Mesenchymal stem cell (in vitro differentiated cells and primary cell): ENCODE results near the gene PFKM. TPM values are rescaled to one million over a fixed set of nuclear protein-coding genes. Genes with fewer than 3 reads are reported as not detected.

Source experiments
- DNase-seq: peaks from one replicate; pipeline ENCODE4 v3.0.0-alpha.2; 2013
- H2AFZ ChIP-seq: one replicate; pipeline ENCODE4 v1.6.1; 2013; ENCODE audit warnings: low read depth, mild to moderate bottlenecking, control low read depth, inconsistent platforms, low read length, moderate library complexity
- H2AK5ac ChIP-seq: 2 replicates; pipeline ENCODE4 v1.6.1; 2013; ENCODE audit warnings: low read length, moderate library complexity, mild to moderate bottlenecking, inconsistent platforms; ENCODE audit not compliant: severe bottlenecking
- H2BK120ac ChIP-seq: one replicate; pipeline ENCODE4 v1.6.1; 2013; ENCODE audit warnings: low read depth, mild to moderate bottlenecking, inconsistent platforms, low read length, moderate library complexity
- H2BK12ac ChIP-seq, 2 experiments: one replicate each; pipeline ENCODE4 v1.6.1; 2013; ENCODE audit warnings: inconsistent platforms in 2 of 2, low read length in 2 of 2, mild to moderate bottlenecking in 2 of 2, moderate library complexity in 2 of 2, control low read depth in 1 of 2
- H2BK15ac ChIP-seq: one replicate; pipeline ENCODE4 v1.6.1; 2013; ENCODE audit warnings: mild to moderate bottlenecking, low read depth, inconsistent platforms; ENCODE audit not compliant: poor library complexity, severe bottlenecking
- H2BK5ac ChIP-seq: 2 replicates; pipeline ENCODE4 v1.6.1; 2013; ENCODE audit warnings: low read depth, mild to moderate bottlenecking, low read length, control low read depth, inconsistent platforms; ENCODE audit not compliant: poor library complexity, severe bottlenecking
- H3K14ac ChIP-seq, 2 experiments: one replicate each; pipeline ENCODE4 v1.6.1; 2013; ENCODE audit warnings: inconsistent platforms in 2 of 2, low read length in 2 of 2, control low read depth in 1 of 2, mild to moderate bottlenecking in 1 of 2, moderate library complexity in 1 of 2
- H3K18ac ChIP-seq, 2 experiments: one replicate each; pipeline ENCODE4 v1.6.1; 2013; ENCODE audit warnings: inconsistent platforms in 2 of 2, low read length in 2 of 2, control low read depth in 1 of 2, low read depth in 1 of 2, mild to moderate bottlenecking in 1 of 2
- H3K23ac ChIP-seq, 2 experiments: one replicate each; pipeline ENCODE4 v1.6.1; 2013; ENCODE audit warnings: inconsistent platforms in 2 of 2, low read length in 2 of 2, mild to moderate bottlenecking in 2 of 2, moderate library complexity in 2 of 2, control low read depth in 1 of 2
- H3K27ac ChIP-seq: 2 replicates; pipeline ENCODE4 v1.5.1; 2013; ENCODE audit warnings: mild to moderate bottlenecking, moderate library complexity, low read length, control low read depth, inconsistent platforms; ENCODE audit not compliant: poor library complexity, severe bottlenecking
- H3K27me3 ChIP-seq, 2 experiments: 2 replicates each; pipeline versions ENCODE4 v1.6.1 to v1.7.0; 2013; ENCODE audit warnings: low read length in 2 of 2, mild to moderate bottlenecking in 2 of 2, moderate library complexity in 2 of 2, control low read depth in 1 of 2, inconsistent platforms in 1 of 2; ENCODE audit not compliant: control insufficient read depth in 1 of 2, insufficient read depth in 1 of 2
- H3K36me3 ChIP-seq, 2 experiments: 2 replicates each; pipeline versions ENCODE4 v1.6.1 to v1.7.0; 2013; ENCODE audit warnings: low read length in 2 of 2, control low read depth in 1 of 2, inconsistent platforms in 1 of 2, low read depth in 1 of 2, mild to moderate bottlenecking in 1 of 2; ENCODE audit not compliant: insufficient read depth in 2 of 2, control insufficient read depth in 1 of 2
- H3K4ac ChIP-seq, 2 experiments: one replicate each; pipeline ENCODE4 v1.6.1; 2013; ENCODE audit warnings: inconsistent platforms in 2 of 2, low read length in 2 of 2, mild to moderate bottlenecking in 2 of 2, moderate library complexity in 2 of 2, control low read depth in 1 of 2, low read depth in 1 of 2
- H3K4me1 ChIP-seq: 2 replicates; pipeline ENCODE4 v1.6.1; 2013; ENCODE audit warnings: low read depth, low read length, control low read depth; ENCODE audit not compliant: control insufficient read depth, insufficient read depth
- H3K4me2 ChIP-seq: 2 replicates; pipeline ENCODE4 v1.6.1; 2013; ENCODE audit warnings: low read length, mild to moderate bottlenecking, inconsistent platforms; ENCODE audit not compliant: poor library complexity, severe bottlenecking
- H3K4me3 ChIP-seq, 2 experiments: 2 replicates each; pipeline versions ENCODE4 v1.5.1 to v1.7.0; 2013; ENCODE audit warnings: low read length in 2 of 2, mild to moderate bottlenecking in 2 of 2, control low read depth in 1 of 2, low read depth in 1 of 2; ENCODE audit not compliant: insufficient read depth in 1 of 2
- H3K79me1 ChIP-seq: replicated peaks from 2 replicates; pipeline ENCODE4 v1.6.1; 2013; ENCODE audit warnings: mild to moderate bottlenecking, control low read depth, low read length, inconsistent platforms; ENCODE audit not compliant: poor library complexity, severe bottlenecking
- H3K9ac ChIP-seq: 2 replicates; pipeline ENCODE4 v1.7.0; 2013; ENCODE audit warnings: mild to moderate bottlenecking, low read length, moderate library complexity
- H3K9me3 ChIP-seq: 2 replicates; pipeline ENCODE4 v1.7.0; 2013; ENCODE audit warnings: mild to moderate bottlenecking, low read length; ENCODE audit not compliant: control insufficient read depth
- H4K8ac ChIP-seq: one replicate; pipeline ENCODE4 v1.6.1; 2013; ENCODE audit warnings: inconsistent platforms, mild to moderate bottlenecking, low read length, moderate library complexity
- H4K91ac ChIP-seq: one replicate; pipeline ENCODE4 v1.6.1; 2013; ENCODE audit warnings: mild to moderate bottlenecking, low read length, inconsistent platforms
- WGBS: methylation state at CpG from one replicate; pipeline ENCODE4 v1.1.7; 2013; ENCODE audit warnings: mixed read lengths; 5-methylcytosine and 5-hydroxymethylcytosine counted together
- polyA plus RNA-seq, 2 experiments: library from polyadenylated mRNA; stranded (reverse); fragments of 200-250 nt; gene quantifications; one replicate each; pipeline ENCODE4 v1.2.3, GENCODE V29; 2013

Gene PFKM
- 40.7 TPM for polyA plus RNA-seq (2013, experiment 1 of 2)
- polyA plus RNA-seq (2013, experiment 2 of 2) = 39.6 TPM

GRCh38 chr12:48119078-48119833 lies at the start of gene PFKM:
Gene PFKM (plus strand): TSS chr12:48119364. CDS start chr12:48122775, 3,411 bp downstream.
- Histone ChIP-seq H2BK15ac (no peak within 1 kb of the TSS), H2BK5ac (no peak within 1 kb of the TSS), H3K9me3 (no peaks in the 10 kb centered on the region), H3K27me3 (peaks cover 7% of the 10 kb centered on the region in 2 experiments), H3K14ac (peak within 1 kb of the TSS; percentile 62 to 94), H3K23ac (peak within 1 kb of the TSS in 1 of 2 experiments; percentile 9), H4K8ac (peak within 1 kb of the TSS; percentile 62), H3K4ac (peak within 1 kb of the TSS in 1 of 2 experiments; percentile 81), H3K9ac (peak within 1 kb of the TSS; percentile 98), H2BK120ac (no peak within 1 kb of the TSS), H3K27ac (peak within 1 kb of the TSS; percentile 63), H3K36me3 (peaks cover 0 to 19% of the 10 kb centered on the region in 2 experiments), H3K4me1 (no peaks in the 10 kb centered on the region), H3K4me2 (peak within 1 kb of the TSS; percentile 77), H2BK12ac (peak within 1 kb of the TSS in 1 of 2 experiments; percentile 87), H3K4me3 (peak within 1 kb of the TSS; percentile 85 to 98), H3K18ac (peak within 1 kb of the TSS; percentile 66 to 97), H3K79me1 (peaks cover 10% of the 10 kb centered on the region), H2AK5ac (no peak within 1 kb of the TSS), H4K91ac (no peak within 1 kb of the TSS), H2AFZ (peak within 1 kb of the TSS; percentile 93)
- peak; percentile 93 for DNase-seq
- under 1% methylated on average over 16 of the region's 20 CpGs for WGBS

GRCh38 chr12:48070033-48070432 lies 49.1 kb upstream of the PFKM start:
- no peak overlapping the region for H3K4ac ChIP-seq
- no CpG with 5 or more reads among the region's 1 CpG for WGBS
- no peak overlapping the region for H3K9ac ChIP-seq
- peaks cover 1% of the 10 kb centered on the region for H3K79me1 ChIP-seq
- peaks cover 6 to 82% of the 10 kb centered on the region in 2 experiments for H3K36me3 ChIP-seq
- H3K27ac ChIP-seq = no peak overlapping the region
- no peak overlapping the region for H3K4me2 ChIP-seq
- no peak overlapping the region for H2BK15ac ChIP-seq
- no peak overlapping the region for H3K18ac ChIP-seq
- H3K4me3 ChIP-seq = no peak overlapping the region
- no peak overlapping the region for H2BK5ac ChIP-seq
- H2AK5ac ChIP-seq = no peak overlapping the region
- H3K9me3 ChIP-seq = no peaks in the 10 kb centered on the region
- no peak for DNase-seq
- no peak overlapping the region for H2AFZ ChIP-seq
- H3K4me1 ChIP-seq = no peaks in the 10 kb centered on the region
- H4K8ac ChIP-seq = no peak overlapping the region
- H3K27me3 ChIP-seq = no peaks in the 10 kb centered on the region
- no peak overlapping the region for H2BK12ac ChIP-seq
- H3K14ac ChIP-seq = no peak overlapping the region
- no peak overlapping the region for H2BK120ac ChIP-seq
- no peak overlapping the region for H3K23ac ChIP-seq
- no peak overlapping the region for H4K91ac ChIP-seq

GRCh38 chr12:48070731-48071130 lies 48.4 kb upstream of the PFKM start:
- Histone ChIP-seq H3K27ac (no peak overlapping the region), H3K14ac (no peak overlapping the region), H3K9ac (no peak overlapping the region), H3K79me1 (peaks cover 1% of the 10 kb centered on the region), H3K18ac (no peak overlapping the region), H3K23ac (no peak overlapping the region), H3K4me3 (no peak overlapping the region), H3K27me3 (no peaks in the 10 kb centered on the region), H3K4ac (no peak overlapping the region), H2BK15ac (no peak overlapping the region), H4K91ac (no peak overlapping the region), H2AFZ (no peak overlapping the region), H4K8ac (no peak overlapping the region), H3K4me1 (no peaks in the 10 kb centered on the region), H2AK5ac (no peak overlapping the region), H3K9me3 (no peaks in the 10 kb centered on the region), H2BK12ac (no peak overlapping the region), H3K36me3 (peaks cover 6 to 75% of the 10 kb centered on the region in 2 experiments), H2BK120ac (no peak overlapping the region), H2BK5ac (no peak overlapping the region), H3K4me2 (no peak overlapping the region)
- WGBS = over 99% methylated on average over 4 of the region's 4 CpGs
- DNase-seq = no peak

- H3K27me3 ChIP-seq = no peaks in the 10 kb centered on the region
- no peak overlapping the region for H3K4ac ChIP-seq
- peaks cover 1% of the 10 kb centered on the region for H3K79me1 ChIP-seq
- no peak overlapping the region for H2BK12ac ChIP-seq
- no peak overlapping the region for H3K4me2 ChIP-seq
- H4K91ac ChIP-seq = no peak overlapping the region
- peaks cover 6 to 65% of the 10 kb centered on the region in 2 experiments for H3K36me3 ChIP-seq
- no peak overlapping the region for H3K14ac ChIP-seq
- H2AK5ac ChIP-seq = no peak overlapping the region
- no peak overlapping the region for H3K18ac ChIP-seq
- no peak overlapping the region for H3K27ac ChIP-seq
- no peak overlapping the region for H3K23ac ChIP-seq
- no peak overlapping the region for H2BK5ac ChIP-seq
- no peak overlapping the region for H2BK120ac ChIP-seq
- no peak overlapping the region for H4K8ac ChIP-seq
- no peak overlapping the region for H2BK15ac ChIP-seq
- no peak overlapping the region for H3K9ac ChIP-seq
- DNase-seq = no peak
- no peak overlapping the region for H2AFZ ChIP-seq
- H3K4me1 ChIP-seq = no peaks in the 10 kb centered on the region
- no peaks in the 10 kb centered on the region for H3K9me3 ChIP-seq
- WGBS = no CpG with 5 or more reads among the region's 2 CpGs
- H3K4me3 ChIP-seq = no peak overlapping the region
Observed at GRCh38 chr12:48071808-48072207, 47.4 kb upstream of the PFKM start.
